ENCODE data around the gene HS6ST3.

- TF ChIP-seq CTCF (IDR thresholded peaks at IDR 0.05): no peak
- TF ChIP-seq POLR2A (IDR thresholded peaks at IDR 0.05): no peak
These were observed at the start of gene HS6ST3 for GRCh38 chr13:96089749-96090239.
